ENCODE data around the gene LGI2.

LGI2 gene

GRCh38 chr4:25001509-25001908 is 29.2 kb downstream of the LGI2 start:
- Histone ChIP-seq H3K79me2 (ENCODE audit: control insufficient read depth, insufficient read depth, low read length) (no peaks in the 10 kb centered on the region), H3K18ac (ENCODE audit: low read length) (no peak overlapping the region), H2BK120ac (ENCODE audit: low read depth, low read length) (no peak overlapping the region), H3K23ac (ENCODE audit: low read length) (no peak overlapping the region), H3K56ac (ENCODE audit: low read length) (no peak overlapping the region), H3K4ac (ENCODE audit: low read depth, low read length) (no peak overlapping the region), H2BK5ac (ENCODE audit: low read length) (no peak overlapping the region), H2AK5ac (ENCODE audit: low read length) (no peak overlapping the region), H3K27me3 (ENCODE audit: insufficient read depth, low read length, poor library complexity) (no peaks in the 10 kb centered on the region), H3K79me1 (ENCODE audit: low read length) (no peaks in the 10 kb centered on the region), H3K9ac (ENCODE audit: low read length) (no peak overlapping the region), H4K5ac (ENCODE audit: low read length) (no peak overlapping the region), H4K8ac (ENCODE audit: low read depth, low read length) (no peak overlapping the region), H3K4me3 (ENCODE audit: low read length) (no peak overlapping the region), H3K27ac (ENCODE audit: low read depth, low read length) (no peak overlapping the region), H3K4me2 (ENCODE audit: low read length) (no peak overlapping the region), H3K36me3 (ENCODE audit: control insufficient read depth, insufficient read depth, low read length) (no peaks in the 10 kb centered on the region), H3K4me1 (ENCODE audit: control insufficient read depth, low read depth, low read length) (peaks cover 4% of the 10 kb centered on the region), H2BK15ac (replicated peaks; ENCODE audit: low read depth) (no peak overlapping the region)
- whole genome bisulfite sequencing (ENCODE audit: extremely low coverage, insufficient coverage, low lambda C conversion rate) = no CpG with 5 or more reads among the region's 3 CpGs
- no peak for DNase-seq

GRCh38 chr4:25000639-25001038 is 30.1 kb downstream of the LGI2 start:
- Histone ChIP-seq H4K8ac (ENCODE audit: low read depth, low read length) (no peak overlapping the region), H2AK5ac (ENCODE audit: low read length) (no peak overlapping the region), H3K4me1 (ENCODE audit: control insufficient read depth, low read depth, low read length) (peaks cover 4% of the 10 kb centered on the region), H3K79me1 (ENCODE audit: low read length) (no peaks in the 10 kb centered on the region), H4K5ac (ENCODE audit: low read length) (no peak overlapping the region), H3K18ac (ENCODE audit: low read length) (no peak overlapping the region), H3K4me3 (ENCODE audit: low read length) (no peak overlapping the region), H2BK5ac (ENCODE audit: low read length) (no peak overlapping the region), H2BK120ac (ENCODE audit: low read depth, low read length) (no peak overlapping the region), H3K4me2 (ENCODE audit: low read length) (no peak overlapping the region), H2BK15ac (replicated peaks; ENCODE audit: low read depth) (no peak overlapping the region), H3K56ac (ENCODE audit: low read length) (no peak overlapping the region), H3K9ac (ENCODE audit: low read length) (no peak overlapping the region), H3K27me3 (ENCODE audit: insufficient read depth, low read length, poor library complexity) (no peaks in the 10 kb centered on the region), H3K23ac (ENCODE audit: low read length) (no peak overlapping the region), H3K36me3 (ENCODE audit: control insufficient read depth, insufficient read depth, low read length) (no peaks in the 10 kb centered on the region), H3K4ac (ENCODE audit: low read depth, low read length) (no peak overlapping the region), H3K79me2 (ENCODE audit: control insufficient read depth, insufficient read depth, low read length) (no peaks in the 10 kb centered on the region), H3K27ac (ENCODE audit: low read depth, low read length) (no peak overlapping the region)
- DNase-seq = no peak
- no CpG with 5 or more reads among the region's 5 CpGs for WGBS (ENCODE audit: extremely low coverage, insufficient coverage, low lambda C conversion rate)

- no peaks in the 10 kb centered on the region for H3K79me1 ChIP-seq (ENCODE audit: low read length)
- H2BK120ac ChIP-seq (ENCODE audit: low read depth, low read length) = no peak overlapping the region
- peaks cover 4% of the 10 kb centered on the region for H3K4me1 ChIP-seq (ENCODE audit: control insufficient read depth, low read depth, low read length)
- no peak overlapping the region for H2BK5ac ChIP-seq (ENCODE audit: low read length)
- H3K23ac ChIP-seq (ENCODE audit: low read length) = no peak overlapping the region
- H4K8ac ChIP-seq (ENCODE audit: low read depth, low read length) = no peak overlapping the region
- no peak overlapping the region for H3K9ac ChIP-seq (ENCODE audit: low read length)
- H3K27ac ChIP-seq (ENCODE audit: low read depth, low read length) = no peak overlapping the region
- H3K36me3 ChIP-seq (ENCODE audit: control insufficient read depth, insufficient read depth, low read length) = no peaks in the 10 kb centered on the region
- no peaks in the 10 kb centered on the region for H3K79me2 ChIP-seq (ENCODE audit: control insufficient read depth, insufficient read depth, low read length)
- peak overlapping the region; percentile 53 for H3K18ac ChIP-seq (ENCODE audit: low read length)
- no peak overlapping the region for H3K4me3 ChIP-seq (ENCODE audit: low read length)
- H3K4ac ChIP-seq (ENCODE audit: low read depth, low read length) = no peak overlapping the region
- no peak overlapping the region for H3K56ac ChIP-seq (ENCODE audit: low read length)
- DNase-seq = peak; percentile 52
- no CpG with 5 or more reads among the region's 8 CpGs for WGBS (ENCODE audit: extremely low coverage, insufficient coverage, low lambda C conversion rate)
- H3K4me2 ChIP-seq (ENCODE audit: low read length) = no peak overlapping the region
- no peak overlapping the region for H2AK5ac ChIP-seq (ENCODE audit: low read length)
- H3K27me3 ChIP-seq (ENCODE audit: insufficient read depth, low read length, poor library complexity) = no peaks in the 10 kb centered on the region
- H4K5ac ChIP-seq (ENCODE audit: low read length) = no peak overlapping the region
- H2BK15ac ChIP-seq (replicated peaks; ENCODE audit: low read depth) = no peak overlapping the region
Observed at GRCh38 chr4:24999392-25000089, 31.2 kb downstream of the LGI2 start.

DNA sequence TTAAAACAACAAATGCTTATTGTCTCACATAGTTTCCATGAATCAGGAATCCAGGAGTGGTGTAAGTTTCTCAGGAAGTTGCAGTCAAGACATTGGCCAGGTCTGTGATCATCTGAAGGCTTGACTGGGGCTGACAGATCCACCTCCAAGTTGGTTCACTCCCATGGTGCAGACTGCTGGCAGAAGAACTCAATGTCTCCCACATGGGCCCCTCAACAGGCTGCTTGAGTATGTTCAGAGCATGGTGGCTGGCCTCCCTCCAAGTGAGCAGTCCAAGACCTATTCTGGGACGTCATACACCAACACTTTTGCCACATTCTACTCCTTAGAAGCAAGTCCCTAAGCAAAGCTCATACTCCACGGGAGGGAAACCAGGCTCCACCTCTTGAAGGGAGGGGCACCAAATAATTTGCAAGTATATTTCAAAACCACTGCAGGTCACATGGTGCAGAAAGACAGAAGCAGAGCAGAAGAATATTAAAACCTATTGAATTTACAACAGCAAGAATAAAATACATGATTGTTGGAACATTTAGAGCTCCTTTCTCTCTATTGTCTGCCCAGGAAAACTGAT is 35.3 kb downstream of the LGI2 start:
- H3K27me3 ChIP-seq (ENCODE audit: insufficient read depth, low read length, poor library complexity) = no peaks in the 10 kb centered on the region
- H3K79me1 ChIP-seq (ENCODE audit: low read length) = no peaks in the 10 kb centered on the region
- H3K4me2 ChIP-seq (ENCODE audit: low read length) = no peak overlapping the region
- H4K5ac ChIP-seq (ENCODE audit: low read length) = no peak overlapping the region
- peaks cover 4% of the 10 kb centered on the region for H3K4me1 ChIP-seq (ENCODE audit: control insufficient read depth, low read depth, low read length)
- H2BK15ac ChIP-seq (replicated peaks; ENCODE audit: low read depth) = no peak overlapping the region
- no peak overlapping the region for H3K27ac ChIP-seq (ENCODE audit: low read depth, low read length)
- no peak for DNase-seq
- H3K18ac ChIP-seq (ENCODE audit: low read length) = no peak overlapping the region
- no CpG with 5 or more reads among the region's 2 CpGs for WGBS (ENCODE audit: extremely low coverage, insufficient coverage, low lambda C conversion rate)
- no peaks in the 10 kb centered on the region for H3K36me3 ChIP-seq (ENCODE audit: control insufficient read depth, insufficient read depth, low read length)
- H3K79me2 ChIP-seq (ENCODE audit: control insufficient read depth, insufficient read depth, low read length) = no peaks in the 10 kb centered on the region
- no peak overlapping the region for H3K9ac ChIP-seq (ENCODE audit: low read length)
- no peak overlapping the region for H3K56ac ChIP-seq (ENCODE audit: low read length)
- no peak overlapping the region for H3K4ac ChIP-seq (ENCODE audit: low read depth, low read length)
- H2BK5ac ChIP-seq (ENCODE audit: low read length) = no peak overlapping the region
- no peak overlapping the region for H3K23ac ChIP-seq (ENCODE audit: low read length)
- no peak overlapping the region for H2BK120ac ChIP-seq (ENCODE audit: low read depth, low read length)
- H3K4me3 ChIP-seq (ENCODE audit: low read length) = no peak overlapping the region
- H2AK5ac ChIP-seq (ENCODE audit: low read length) = no peak overlapping the region
- H4K8ac ChIP-seq (ENCODE audit: low read depth, low read length) = no peak overlapping the region

- no peak overlapping the region for H3K56ac ChIP-seq (ENCODE audit: low read length)
- no peak overlapping the region for H2BK5ac ChIP-seq (ENCODE audit: low read length)
- H3K4me1 ChIP-seq (ENCODE audit: control insufficient read depth, low read depth, low read length) = no peaks in the 10 kb centered on the region
- no peak overlapping the region for H4K5ac ChIP-seq (ENCODE audit: low read length)
- H4K8ac ChIP-seq (ENCODE audit: low read depth, low read length) = no peak overlapping the region
- H3K4ac ChIP-seq (ENCODE audit: low read depth, low read length) = no peak overlapping the region
- no peak overlapping the region for H2BK15ac ChIP-seq (replicated peaks; ENCODE audit: low read depth)
- H2BK120ac ChIP-seq (ENCODE audit: low read depth, low read length) = no peak overlapping the region
- H3K79me2 ChIP-seq (ENCODE audit: control insufficient read depth, insufficient read depth, low read length) = no peaks in the 10 kb centered on the region
- H3K27me3 ChIP-seq (ENCODE audit: insufficient read depth, low read length, poor library complexity) = no peaks in the 10 kb centered on the region
- no peak overlapping the region for H3K4me2 ChIP-seq (ENCODE audit: low read length)
- no CpG with 5 or more reads among the region's 5 CpGs for WGBS (ENCODE audit: extremely low coverage, insufficient coverage, low lambda C conversion rate)
- H3K79me1 ChIP-seq (ENCODE audit: low read length) = no peaks in the 10 kb centered on the region
- no peak overlapping the region for H3K18ac ChIP-seq (ENCODE audit: low read length)
- H3K27ac ChIP-seq (ENCODE audit: low read depth, low read length) = no peak overlapping the region
- no peak for DNase-seq
- no peaks in the 10 kb centered on the region for H3K36me3 ChIP-seq (ENCODE audit: control insufficient read depth, insufficient read depth, low read length)
- H3K23ac ChIP-seq (ENCODE audit: low read length) = no peak overlapping the region
- H3K9ac ChIP-seq (ENCODE audit: low read length) = no peak overlapping the region
- H2AK5ac ChIP-seq (ENCODE audit: low read length) = no peak overlapping the region
- no peak overlapping the region for H3K4me3 ChIP-seq (ENCODE audit: low read length)
Observed at GRCh38 chr4:24993551-24994080, 37.1 kb downstream of the LGI2 start.
